Common myeloid progenitor, CD34-positive (primary cell): ENCODE measurements around the gene CTSW. TPM values are rescaled to one million over a fixed set of nuclear protein-coding genes. Genes with fewer than 3 reads are reported as not detected.
"Not testable (repeated sequence)": the region's sequence is repeated elsewhere in the genome, so short reads cannot be mapped to it uniquely, and the experiment has no call there.

ENCODE experiments used
- CTCF ChIA-PET: fragments of 350-600 bp; sonication (Branson Sonifier 250); formaldehyde crosslinking; loops from one replicate; lab custom pipeline; 2021; ENCODE audit warnings: antibody characterized with exemption; lab: Charles Lee
- POLR2A ChIA-PET: fragments of 350-600 bp; sonication (Branson Sonifier 250); formaldehyde crosslinking; loops from one replicate; lab custom pipeline; 2021; ENCODE audit warnings: antibody characterized with exemption; lab: Charles Lee
- DNase-seq, 3 donors: peaks; one replicate each; pipeline versions ENCODE4 v3.0.0 to v3.0.0-alpha.2; 2013
- H3K27ac ChIP-seq, 2 experiments: 1 replicate in 1 of 2; 2 replicates in 1 of 2; pipeline ENCODE4 v1.7.0; 2013; ENCODE audit warnings: inconsistent platforms in 2 of 2, low read length in 2 of 2, mild to moderate bottlenecking in 2 of 2, low read depth in 1 of 2, moderate library complexity in 1 of 2; ENCODE audit not compliant: severe bottlenecking in 2 of 2, insufficient read depth in 1 of 2, poor library complexity in 1 of 2
- H3K27me3 ChIP-seq, 5 experiments: replicated peaks in 2 of 5; 1 replicate in 3 of 5; 2 replicates in 2 of 5; pipeline versions ENCODE4 v1.6.1 to v1.7.0; 2013; ENCODE audit warnings: low read length in 4 of 5, mild to moderate bottlenecking in 2 of 5, moderate library complexity in 2 of 5, inconsistent platforms in 1 of 5; ENCODE audit not compliant: insufficient read depth in 5 of 5, control insufficient read depth in 4 of 5
- H3K36me3 ChIP-seq, 4 experiments: 1 replicate in 2 of 4; 2 replicates in 2 of 4; pipeline versions ENCODE4 v1.6.1 to v1.7.0; 2013; ENCODE audit warnings: low read length in 3 of 4, control low read depth in 1 of 4, mild to moderate bottlenecking in 1 of 4; ENCODE audit not compliant: control insufficient read depth in 4 of 4, insufficient read depth in 4 of 4
- H3K4me1 ChIP-seq, 4 experiments: 1 replicate in 3 of 4; 2 replicates in 1 of 4; pipeline versions ENCODE4 v1.6.1 to v1.7.1; 2013; ENCODE audit warnings: low read length in 3 of 4, mild to moderate bottlenecking in 3 of 4, control low read depth in 1 of 4, inconsistent platforms in 1 of 4, moderate library complexity in 1 of 4; ENCODE audit not compliant: control insufficient read depth in 4 of 4, insufficient read depth in 4 of 4; ENCODE audit errors: control extremely low read depth in 1 of 4
- H3K4me3 ChIP-seq, 7 experiments: 1 replicate in 4 of 7; 2 replicates in 3 of 7; pipeline versions ENCODE4 v1.5.1 to v1.7.0; 2013; ENCODE audit warnings: mild to moderate bottlenecking in 7 of 7, low read length in 6 of 7, moderate library complexity in 6 of 7, inconsistent platforms in 2 of 7, low read depth in 2 of 7, control low read depth in 1 of 7; ENCODE audit not compliant: insufficient read depth in 4 of 7, control insufficient read depth in 1 of 7; ENCODE audit errors: extremely low read depth in 1 of 7
- H3K9me3 ChIP-seq, 5 experiments: 1 replicate in 4 of 5; 2 replicates in 1 of 5; pipeline versions ENCODE4 v1.6.1 to v1.7.1; 2013; ENCODE audit warnings: low read length in 4 of 5, mild to moderate bottlenecking in 2 of 5, inconsistent platforms in 1 of 5, low read depth in 1 of 5, moderate library complexity in 1 of 5; ENCODE audit not compliant: control insufficient read depth in 4 of 5, insufficient read depth in 2 of 5; ENCODE audit errors: control extremely low read depth in 1 of 5
- WGBS: methylation state at CpG from one replicate; pipeline ENCODE4 v1.1.5; 2013; ENCODE audit not compliant: insufficient coverage; 5-methylcytosine and 5-hydroxymethylcytosine counted together
- polyA plus RNA-seq: library from polyadenylated mRNA; unstranded; fragments of 120-200 nt; gene quantifications from one replicate; pipeline ENCODE4 v1.2.1, GENCODE V29; 2013

CTSW gene, protein sequence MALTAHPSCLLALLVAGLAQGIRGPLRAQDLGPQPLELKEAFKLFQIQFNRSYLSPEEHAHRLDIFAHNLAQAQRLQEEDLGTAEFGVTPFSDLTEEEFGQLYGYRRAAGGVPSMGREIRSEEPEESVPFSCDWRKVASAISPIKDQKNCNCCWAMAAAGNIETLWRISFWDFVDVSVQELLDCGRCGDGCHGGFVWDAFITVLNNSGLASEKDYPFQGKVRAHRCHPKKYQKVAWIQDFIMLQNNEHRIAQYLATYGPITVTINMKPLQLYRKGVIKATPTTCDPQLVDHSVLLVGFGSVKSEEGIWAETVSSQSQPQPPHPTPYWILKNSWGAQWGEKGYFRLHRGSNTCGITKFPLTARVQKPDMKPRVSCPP
- polyA plus RNA-seq: 117 TPM

DNA sequence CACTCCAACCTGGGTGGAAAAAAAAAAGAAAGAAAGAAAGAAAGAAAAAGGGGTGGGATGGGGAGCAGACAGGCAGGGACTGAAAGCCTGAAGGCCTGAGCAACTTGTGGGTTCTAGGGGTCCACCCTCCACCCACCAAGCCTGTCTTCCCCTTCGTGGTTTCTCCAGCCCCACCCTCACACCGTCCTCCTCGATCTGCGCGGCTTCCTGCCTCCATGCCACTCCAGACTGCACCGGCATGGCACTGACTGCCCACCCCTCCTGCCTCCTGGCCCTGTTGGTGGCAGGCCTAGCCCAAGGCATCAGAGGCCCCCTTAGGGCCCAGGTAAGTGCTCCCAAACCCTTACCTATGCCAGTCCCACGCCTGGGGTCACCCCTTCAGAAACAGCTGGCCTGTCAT, at the start of gene CTSW:
Gene CTSW, plus strand, starts transcription at position 221 of the 400 bp plus-strand sequence. Its CDS starts 18 bp downstream, at position 239.
- DNase-seq: peak in 2 of 3 donors; percentile 78 to 85
- WGBS: 0% methylated on average over 7 of the region's 7 CpGs
- Histone ChIP-seq H3K36me3 (peaks cover 2 to 33% (median 21%) of the 10 kb centered on the region in 4 experiments), H3K4me1 (peaks cover 0 to 39% (median 26%) of the 10 kb centered on the region in 4 experiments), H3K4me3 (peak within 1 kb of the TSS in 6 of 7 experiments; percentile 31 to 72 (median 56)), H3K27me3 (no peaks in the 10 kb centered on the region), H3K27ac (peak within 1 kb of the TSS; percentile 4 to 54), H3K9me3 (no peaks in the 10 kb centered on the region)
- ChIA-PET POLR2A (interaction anchor here (0.6 to 2.2 kb wide), 5 partner anchors 11 to 380 kb away, joined by 3 to 6 read pairs (median 3); partner anchors contain the start of genes CCDC85B and CFL1), CTCF (interaction anchor here (0.9 to 5.6 kb wide), 5 partner anchors 9 to 32 kb away, joined by 3 to 27 read pairs (median 3); partner anchors contain the start of genes CCDC85B and FIBP)

DNA sequence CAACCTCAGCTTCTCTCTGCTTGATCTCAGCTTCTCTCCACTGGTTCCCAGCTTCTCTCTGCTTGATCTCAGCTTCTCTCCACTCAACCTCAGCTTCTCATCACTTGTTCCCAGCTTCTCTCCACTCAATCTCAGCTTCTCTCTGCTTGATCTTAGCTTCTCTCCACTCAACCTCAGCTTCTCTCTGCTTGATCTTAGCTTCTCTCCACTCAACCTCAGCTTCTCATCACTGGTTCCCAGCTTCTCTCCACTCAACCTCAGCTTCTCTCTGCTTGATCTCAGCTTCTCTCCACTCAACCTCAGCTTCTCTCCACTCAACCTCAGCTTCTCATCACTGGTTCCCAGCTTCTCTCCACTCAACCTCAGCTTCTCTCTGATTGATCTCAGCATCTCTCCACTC, 47.4 kb upstream of the CTSW start:
- CTCF ChIA-PET: interaction anchor here (0.6 to 3.1 kb wide), 11 partner anchors 11 to 227 kb away, joined by 3 to 13 read pairs (median 4); partner anchors contain the start of gene KAT5
- POLR2A ChIA-PET: interaction anchor here (1.6 to 1.8 kb wide), 2 partner anchors 20 to 26 kb away, joined by 6 read pairs; partner anchors contain the start of gene CFL1
- not testable (repeated sequence) for H3K36me3 ChIP-seq, H3K9me3 ChIP-seq, DNase-seq, H3K4me3 ChIP-seq, H3K27me3 ChIP-seq, H3K27ac ChIP-seq
- peaks cover 5 to 21% (median 20%) of the 10 kb centered on the region in 4 experiments for H3K4me1 ChIP-seq

DNA sequence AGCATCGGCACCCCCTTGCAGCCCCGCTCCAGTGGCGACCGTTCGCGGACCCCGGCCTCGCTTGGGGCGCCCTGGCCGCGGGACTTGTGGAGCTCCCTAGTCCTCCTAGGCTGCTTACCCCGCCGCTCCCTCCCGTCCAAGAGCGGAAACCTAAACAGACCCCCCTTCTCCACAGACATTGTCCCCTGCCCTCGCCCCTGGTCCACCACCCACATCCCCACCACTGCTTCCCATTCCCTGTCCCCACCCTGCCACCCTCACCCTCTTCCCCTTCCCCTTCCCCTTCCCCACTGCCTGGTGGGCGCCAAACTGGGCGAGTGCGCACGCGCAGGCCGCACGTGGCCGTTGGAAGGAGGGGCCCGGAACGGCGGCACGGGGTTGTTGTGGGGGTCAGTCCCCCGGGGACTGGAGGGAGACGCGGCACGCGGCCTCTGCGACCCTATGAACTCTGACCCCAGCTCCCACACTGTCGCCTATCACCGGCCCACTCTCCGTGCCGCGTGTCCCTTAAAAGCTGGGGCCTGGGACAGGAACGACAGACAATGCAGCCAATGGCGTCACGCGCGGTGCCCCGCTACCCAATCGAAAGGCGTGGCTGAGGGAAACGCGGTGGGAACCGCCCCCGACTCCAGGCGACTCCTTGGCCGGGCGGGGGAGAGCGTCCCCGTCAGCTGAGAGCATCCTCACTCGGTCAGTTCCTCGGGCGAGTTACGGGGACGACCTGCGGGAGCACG, 46.2 kb upstream of the CTSW start, which contains the start of gene SNX32:
Gene SNX32, plus strand, starts transcription at position 667 of the 734 bp plus-strand sequence. CDS start 103 bp downstream, outside the sequence.
- H3K27me3 ChIP-seq: peaks cover 0 to 2% (median 0%) of the 10 kb centered on the region in 5 experiments

DNA sequence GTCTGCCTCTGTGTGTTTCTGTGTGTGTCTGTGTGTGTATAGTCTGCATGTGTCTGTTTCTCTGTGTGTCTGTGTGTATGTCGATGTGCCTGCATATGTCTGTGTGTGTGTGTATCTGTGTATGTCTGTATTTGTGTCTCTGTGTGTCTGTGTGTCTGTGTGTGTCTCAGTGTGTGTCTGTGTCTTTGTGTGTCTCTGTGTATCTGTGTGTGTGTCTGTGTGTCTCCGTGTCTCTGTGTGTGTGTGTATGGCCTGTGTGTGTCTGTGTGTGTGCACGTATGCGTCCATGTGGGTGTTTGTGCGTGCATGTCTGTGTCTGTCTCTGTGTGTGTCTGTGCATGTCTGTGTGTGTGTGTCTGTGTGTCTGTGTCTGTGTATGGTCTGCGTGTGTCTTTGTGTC, 45.4 kb upstream of the CTSW start:
- WGBS: 10% methylated on average over 2 of the region's 6 CpGs
- no peak for DNase-seq
- peaks cover 5 to 21% (median 20%) of the 10 kb centered on the region in 4 experiments for H3K4me1 ChIP-seq
- H3K36me3 ChIP-seq: no peaks in the 10 kb centered on the region
- H3K9me3 ChIP-seq: peaks cover 0 to 4% (median 0%) of the 10 kb centered on the region in 5 experiments
- no peak overlapping the region for H3K27ac ChIP-seq
- peaks cover 0 to 2% (median 0%) of the 10 kb centered on the region in 5 experiments for H3K27me3 ChIP-seq
- ChIA-PET POLR2A (interaction anchor here (1.8 kb wide), 1 partner anchor 24 kb away, joined by 6 read pairs; the partner anchor contains the start of gene CFL1), CTCF (interaction anchor here (1.6 to 2.6 kb wide), 3 partner anchors 9 to 25 kb away, joined by 5 to 13 read pairs (median 9); partner anchors contain the start of gene MUS81)
- H3K4me3 ChIP-seq: peak overlapping the region; percentile 33 to 87 (median 74)

More for the DNA sequence above, 46.2 kb upstream of the CTSW start, which contains the start of gene SNX32:
- Histone ChIP-seq H3K4me3 (peak within 1 kb of the TSS; percentile 33 to 87 (median 74)), H3K4me1 (peaks cover 5 to 21% (median 20%) of the 10 kb centered on the region in 4 experiments), H3K36me3 (no peaks in the 10 kb centered on the region), H3K9me3 (peaks cover 0 to 4% (median 0%) of the 10 kb centered on the region in 5 experiments), H3K27ac (peak within 1 kb of the TSS; percentile 61 to 84)
- POLR2A ChIA-PET: interaction anchor here (0.7 to 1.8 kb wide), 3 partner anchors 18 to 130 kb away, joined by 3 to 6 read pairs (median 6); partner anchors contain the start of gene CFL1
- peak; percentile 90 to 95 (median 94) for DNase-seq
- CTCF ChIA-PET: interaction anchor here (0.7 to 2.6 kb wide), 8 partner anchors 10 to 226 kb away, joined by 3 to 13 read pairs (median 5); partner anchors contain the start of gene MUS81
- 0% methylated on average over 55 of the region's 63 CpGs for WGBS

DNA sequence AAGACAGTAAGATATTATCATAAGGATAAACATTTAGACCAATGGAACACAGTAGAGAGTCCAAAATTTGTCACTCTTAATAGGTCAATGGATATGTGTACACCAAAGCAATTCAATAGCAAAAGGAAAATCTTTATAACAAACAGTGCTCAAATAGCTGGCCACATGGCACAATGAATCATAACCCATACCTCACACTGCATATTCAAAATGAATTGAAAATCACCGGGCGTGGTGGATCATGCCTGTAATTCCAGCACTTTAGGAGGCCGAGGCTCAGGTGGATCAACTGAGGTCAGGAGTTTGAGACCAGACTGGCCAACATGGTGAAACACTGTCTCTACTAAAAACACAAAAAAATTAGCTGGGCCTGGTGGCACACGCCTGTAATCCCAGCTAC, 37.5 kb upstream of the CTSW start:
- ChIA-PET POLR2A (no interaction called here), CTCF (interaction anchor here (0.8 to 2.7 kb wide), 2 partner anchors 9 to 10 kb away, joined by 3 to 9 read pairs; partner anchors contain the start of gene SNX32)
- H3K4me1 ChIP-seq: no peaks in the 10 kb centered on the region
- H3K27me3 ChIP-seq: no peaks in the 10 kb centered on the region
- H3K27ac ChIP-seq: no peak overlapping the region
- WGBS: 100% methylated on average over 4 of the region's 4 CpGs
- no peaks in the 10 kb centered on the region for H3K36me3 ChIP-seq
- H3K9me3 ChIP-seq: peaks cover 0 to 4% (median 0%) of the 10 kb centered on the region in 5 experiments
- DNase-seq: no peak
- H3K4me3 ChIP-seq: no peak overlapping the region

DNA sequence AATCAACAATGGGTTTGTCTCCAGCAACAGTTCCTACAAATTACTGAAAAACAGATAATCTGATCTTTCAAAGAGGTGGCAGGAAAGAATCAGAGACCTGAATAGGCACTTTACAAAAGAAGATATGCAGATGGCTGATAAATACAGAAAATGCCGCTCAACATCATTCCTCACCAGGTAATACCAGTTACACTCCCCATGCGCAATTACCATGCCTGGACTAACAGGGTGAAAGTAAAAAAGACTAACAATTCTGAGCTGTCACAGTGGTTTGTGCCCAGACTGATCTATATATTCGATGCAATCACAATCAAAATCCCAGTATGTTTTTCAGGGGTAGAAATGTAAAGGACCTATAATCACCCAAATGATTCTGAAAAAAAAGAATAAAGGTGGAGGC, 35.8 kb upstream of the CTSW start:
- H3K4me3 ChIP-seq: no peak overlapping the region
- H3K27me3 ChIP-seq: no peaks in the 10 kb centered on the region
- 100% methylated on average over 1 of the region's 3 CpGs for WGBS
- no peaks in the 10 kb centered on the region for H3K4me1 ChIP-seq
- POLR2A ChIA-PET: no interaction called here
- no peaks in the 10 kb centered on the region for H3K9me3 ChIP-seq
- H3K27ac ChIP-seq: no peak overlapping the region
- no peak for DNase-seq
- no peaks in the 10 kb centered on the region for H3K36me3 ChIP-seq
- CTCF ChIA-PET: interaction anchor here (1.1 to 2.7 kb wide), 2 partner anchors 9 to 11 kb away, joined by 4 to 9 read pairs; partner anchors contain the start of gene SNX32
